GM12878 (cell line): ENCODE data around the gene TAS2R19. TPM values are rescaled to one million over a fixed set of nuclear protein-coding genes. Genes with fewer than 3 reads are reported as not detected.
"Not testable (repeated sequence)": the region's sequence is repeated elsewhere in the genome, so short reads cannot be mapped to it uniquely, and the experiment has no call there.

Experiments
- ATAC-seq: fragments of 200-7000 bp; cut with Tn5 transposase; 3 replicates; pipeline ENCODE4 v1.9.1; 2020; ENCODE audit warnings: mild to moderate bottlenecking, moderate library complexity
- BruUV-seq: library from RNA; stranded (reverse); fragments of 400-500 nt; replicated peaks from 2 replicates; lab custom pipeline; 2021; lab: Mats Ljungman, UMichigan
- CTCF ChIA-PET: fragments of 300-600 bp; sonication (Branson Sonifier 250); formaldehyde crosslinking; extraction: SDS; loops from one replicate; lab custom pipeline; 2021; ENCODE audit warnings: inconsistent platforms; lab: Yijun Ruan, JAX
- POLR2A ChIA-PET: fragments of 350-600 bp; formaldehyde crosslinking; extraction: SDS; loops from one replicate; lab custom pipeline; 2021; ENCODE audit warnings: inconsistent platforms; lab: Charles Lee
- RAD21 ChIA-PET: fragments of 300-600 bp; sonication (Branson Sonifier 250); formaldehyde crosslinking; loops from one replicate; lab custom pipeline; 2023; ENCODE audit warnings: antibody characterized with exemption; ENCODE audit not compliant: unreplicated experiment; lab: Charles Lee
- SMC1A ChIA-PET: fragments of 300-600 bp; sonication (Branson Sonifier 250); formaldehyde crosslinking; loops from one replicate; lab custom pipeline; 2023; ENCODE audit not compliant: unreplicated experiment, uncharacterized antibody; lab: Charles Lee
- DNase-seq: peaks from one replicate; pipeline ENCODE4 v3.0.0-alpha.2; 2011; ENCODE audit warnings: low read depth, low spot score
- FAIRE-seq: peaks from 3 replicates; lab custom pipeline; 2011; peaks lifted over from hg19 to GRCh38; lab: Jason Lieb, UNC
- H2AFZ ChIP-seq: 2 replicates; pipeline ENCODE4 v1.6.0; 2011; ENCODE audit warnings: low read depth, low read length, control low read depth; ENCODE audit not compliant: control insufficient read depth
- H3K27ac ChIP-seq: 2 replicates; pipeline ENCODE4 v1.5.1; 2011; ENCODE audit warnings: control low read depth; ENCODE audit not compliant: control insufficient read depth, insufficient read depth
- H3K27me3 ChIP-seq, 2 experiments: replicated peaks in 1 of 2; 2 replicates each; pipeline versions ENCODE4 v1.6.0 to v1.6.1; 2011; ENCODE audit warnings: low read length in 1 of 2; ENCODE audit not compliant: control insufficient read depth in 2 of 2, insufficient read depth in 2 of 2
- H3K36me3 ChIP-seq, 2 experiments: 2 replicates each; pipeline ENCODE4 v1.5.1; 2011; ENCODE audit warnings: low read length in 1 of 2; ENCODE audit not compliant: control insufficient read depth in 2 of 2, insufficient read depth in 2 of 2
- H3K4me1 ChIP-seq: 2 replicates; pipeline ENCODE4 v1.6.1; 2011; ENCODE audit warnings: mild to moderate bottlenecking, low read length, moderate library complexity, mixed read lengths; ENCODE audit not compliant: control insufficient read depth, insufficient read depth
- H3K4me2 ChIP-seq: 2 replicates; pipeline ENCODE4 v1.6.0; 2011; ENCODE audit warnings: control low read depth; ENCODE audit not compliant: control insufficient read depth, insufficient read depth
- H3K4me3 ChIP-seq: fragments of 200-600 bp; sonication (generic); 2 replicates; pipeline ENCODE4 v1.5.1; 2016
- H3K79me2 ChIP-seq: 2 replicates; pipeline ENCODE4 v1.6.0; 2011; ENCODE audit warnings: low read length; ENCODE audit not compliant: control insufficient read depth, insufficient read depth
- H3K9ac ChIP-seq: 2 replicates; pipeline ENCODE4 v1.8.0; 2011; ENCODE audit warnings: low read length, control low read depth, mixed read lengths; ENCODE audit not compliant: control insufficient read depth, insufficient read depth
- H3K9me3 ChIP-seq: replicated peaks from 3 replicates; pipeline ENCODE4 v1.5.1; 2011; ENCODE audit warnings: mild to moderate bottlenecking, low read length; ENCODE audit not compliant: control insufficient read depth, insufficient read depth
- H4K20me1 ChIP-seq: 2 replicates; pipeline ENCODE4 v1.6.0; 2011; ENCODE audit not compliant: control insufficient read depth, insufficient read depth
- FOS ChIP-seq: IDR thresholded peaks from 3 replicates; pipeline ENCODE4 v1.6.1; 2011; ENCODE audit warnings: borderline replicate concordance; ENCODE audit not compliant: insufficient read length; ENCODE audit errors: extremely low read depth
- IKZF2 ChIP-seq, 2 experiments: fragments of 450-650 bp; IDR thresholded peaks; 2 replicates each; pipeline ENCODE4 v1.6.1; 2017; ENCODE audit warnings: mild to moderate bottlenecking in 2 of 2, moderate library complexity in 2 of 2
- KLF5 ChIP-seq: fragments of 450-650 bp; IDR thresholded peaks from 2 replicates; pipeline ENCODE4 v1.6.1; 2014; ENCODE audit warnings: mild to moderate bottlenecking; ENCODE audit not compliant: partially characterized antibody
- MLLT1 ChIP-seq: fragments of 450-650 bp; IDR thresholded peaks from 2 replicates; pipeline ENCODE4 v1.6.1; 2016; ENCODE audit warnings: mild to moderate bottlenecking
- MTA3 ChIP-seq: IDR thresholded peaks from 2 replicates; pipeline ENCODE4 v1.6.1; 2012; ENCODE audit warnings: low read length, inconsistent platforms, borderline replicate concordance
- NFYB ChIP-seq: IDR thresholded peaks from 2 replicates; pipeline ENCODE4 v1.6.1; 2011; ENCODE audit warnings: low read depth, mild to moderate bottlenecking, low read length, improper control_type of control experiment, moderate library complexity; ENCODE audit not compliant: insufficient read depth
- PML ChIP-seq: IDR thresholded peaks from 2 replicates; pipeline ENCODE4 v1.6.1; 2012; ENCODE audit warnings: low read length, inconsistent platforms
- RELB ChIP-seq: fragments of 450-650 bp; IDR thresholded peaks from 2 replicates; pipeline ENCODE4 v1.6.1; 2017; ENCODE audit warnings: low read depth, mild to moderate bottlenecking, moderate library complexity
- SMAD1 ChIP-seq: fragments of 450-650 bp; IDR thresholded peaks from 2 replicates; pipeline ENCODE4 v1.6.1; 2018; ENCODE audit warnings: mild to moderate bottlenecking, low read depth; ENCODE audit not compliant: partially characterized antibody
- USF1 ChIP-seq: IDR thresholded peaks from 2 replicates; pipeline ENCODE4 v1.6.1; 2011; ENCODE audit warnings: borderline replicate concordance, low read depth, mild to moderate bottlenecking, moderate library complexity, mixed read lengths, low read length; ENCODE audit not compliant: insufficient read depth; ENCODE audit errors: extremely low read length
- ZBED1 ChIP-seq: IDR thresholded peaks from 2 replicates; pipeline ENCODE4 v1.6.1; 2016; ENCODE audit warnings: borderline replicate concordance
- ZNF384 ChIP-seq: IDR thresholded peaks from 2 replicates; pipeline ENCODE4 v1.6.1; 2012; ENCODE audit warnings: low read depth, mild to moderate bottlenecking, low read length, improper control_type of control experiment, borderline replicate concordance
- WGBS: methylation state at CpG from one replicate; pipeline ENCODE4 v1.1.6; 2016; ENCODE audit warnings: low lambda C conversion rate; ENCODE audit not compliant: insufficient replicate concordance, insufficient coverage; ENCODE audit errors: missing lambda C conversion rate; 5-methylcytosine and 5-hydroxymethylcytosine counted together
- in situ Hi-C: fragments of 300-500 bp; cut with MboI; formaldehyde crosslinking; loops from 9 replicates; pipeline ENCODE4 v1.14.3; 2018; ENCODE audit warnings: mixed read lengths
- intact Hi-C: fragments of 100-400 bp; cut with micrococcal nuclease; formaldehyde crosslinking; loops from one replicate; pipeline ENCODE4 v1.14.2; 2022; ENCODE audit not compliant: unreplicated experiment
- polyA plus RNA-seq, 11 experiments: library from polyadenylated mRNA; depleted of rRNA in 4 of 11; unstranded in 6 of 11; stranded (reverse) in 5 of 11; fragments of >200 nt; fragmentation: Nextera tagmentation in 4 of 11; fragmentation: Illumina TruSeq in 1 of 11; extraction: Ambion mirVana in 4 of 11; extraction: Trizol in 1 of 11; gene quantifications; 1 replicate in 1 of 11; 2 replicates in 10 of 11; pipeline versions ENCODE4 v1.2.1 to v1.2.3, GENCODE V29; 2011 to 2016; ENCODE audit warnings: inconsistent platforms in 2 of 11, missing spikeins in 2 of 11, low read depth in 1 of 11
- total RNA-seq, 4 experiments: library from RNA; depleted of rRNA in 3 of 4; stranded (reverse); fragments of >200 nt in 3 of 4; fragmentation: Illumina TruSeq in 1 of 4; extraction: Trizol in 1 of 4; gene quantifications; 2 replicates each; pipeline versions ENCODE4 v1.2.1 to v1.2.3, GENCODE V29; 2013 to 2021

The TAS2R19 gene
- total and polyA plus RNA-seq, 10 of the 15 experiments (the other 5 are each of a cell fraction or from before 2014, with no cell fraction given), result 0.10 to 6.9 (median 0.46) TPM; not detected in 1

DNA sequence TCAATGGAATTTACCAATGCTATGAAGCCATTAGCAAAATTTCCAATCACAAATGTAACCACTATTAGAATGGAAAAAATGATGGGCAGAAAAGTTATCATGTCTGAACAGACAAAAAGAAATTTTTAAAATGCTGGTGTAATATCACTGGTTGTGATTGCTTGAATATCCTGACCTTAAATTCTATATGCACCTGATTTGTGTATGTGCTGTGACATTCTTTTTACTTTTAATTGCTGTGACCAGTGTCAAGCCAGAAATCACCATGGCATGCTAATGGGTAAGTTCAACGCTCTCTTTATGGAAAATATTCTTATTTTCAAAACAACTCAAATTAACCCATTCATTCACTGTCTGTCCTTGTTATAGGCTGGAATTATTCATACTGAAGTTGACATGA lies 39.8 kb upstream of the TAS2R19 start, which contains the start of gene TAS2R46:
Gene TAS2R46 (minus strand): TSS at position 101 of the 400 bp plus-strand sequence. CDS start 0 bp downstream, at position 101.
- intact Hi-C loops, H3K27me3 ChIP-seq, DNase-seq, H3K9me3 ChIP-seq, ATAC-seq, H3K27ac ChIP-seq, SMC1A ChIA-PET, RAD21 ChIA-PET, H3K9ac ChIP-seq, H3K4me3 ChIP-seq, BruUV-seq, in situ Hi-C loops, H3K4me1 ChIP-seq, H2AFZ ChIP-seq, FAIRE-seq, H3K79me2 ChIP-seq, POLR2A ChIA-PET, H3K36me3 ChIP-seq, H3K4me2 ChIP-seq, H4K20me1 ChIP-seq: not testable (repeated sequence)
- WGBS, result 100% methylated on average over 1 of the region's 1 CpG
- CTCF ChIA-PET, result interaction anchor here (0.7 kb wide), 1 partner anchor 483 kb away, joined by 3 read pairs; no protein-coding TSS in a partner anchor

DNA sequence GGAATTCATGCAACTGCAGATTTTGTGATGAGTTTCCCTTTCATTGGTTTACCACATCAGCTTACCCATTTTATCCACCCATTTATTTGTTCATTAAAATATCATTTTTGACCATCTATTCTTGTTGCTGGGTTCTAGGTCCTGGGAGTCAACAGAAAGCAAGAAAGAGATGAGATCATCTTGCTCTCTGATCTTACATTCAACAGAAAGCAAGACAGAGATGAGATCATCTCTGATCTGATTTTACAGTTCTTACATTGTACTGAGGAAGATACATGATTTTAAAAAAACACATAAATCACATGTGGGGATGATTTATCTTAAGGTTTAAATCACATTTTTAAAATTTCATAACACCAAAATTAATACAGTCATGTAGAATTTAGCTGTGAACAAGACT lies 37.4 kb upstream of the TAS2R19 start:
- CTCF ChIA-PET, result interaction anchor here (1.2 kb wide), 1 partner anchor 426 kb away, joined by 3 read pairs; no protein-coding TSS in a partner anchor
- in situ Hi-C loops, result no loop called here
- SMC1A ChIA-PET, result no interaction called here
- no peak overlapping the region for H3K9ac ChIP-seq
- intact Hi-C loops, result no loop called here
- POLR2A ChIA-PET, result no interaction called here
- DNase-seq (no peak), FAIRE-seq (no peak), ATAC-seq (peak; percentile 67)
- H3K27me3 ChIP-seq, result no peaks in the 10 kb centered on the region
- no TSS peak for BruUV-seq
- no peak overlapping the region for H3K27ac ChIP-seq
- no peaks in the 10 kb centered on the region; the same call in 1 of the 3 replicates for H3K9me3 ChIP-seq
- no peaks in the 10 kb centered on the region for H3K4me1 ChIP-seq
- H3K4me2 ChIP-seq, result no peak overlapping the region
- RAD21 ChIA-PET, result no interaction called here
- H4K20me1 ChIP-seq, result no peaks in the 10 kb centered on the region
- no peak overlapping the region for H2AFZ ChIP-seq
- H3K4me3 ChIP-seq, result no peak overlapping the region
- no peaks in the 10 kb centered on the region; a peak in 1 of 4 replicates for H3K36me3 ChIP-seq
- no peaks in the 10 kb centered on the region for H3K79me2 ChIP-seq
- no peak for TF ChIP-seq MTA3
- TF ChIP-seq USF1, result no peak
- no peak for TF ChIP-seq ZBED1
- TF ChIP-seq SMAD1, result no peak
- no peak for TF ChIP-seq FOS
- no peak for TF ChIP-seq MLLT1
- TF ChIP-seq IKZF2 (IDR thresholded peaks at IDR 0.05), result no peak
- TF ChIP-seq KLF5, result no peak
- no peak for TF ChIP-seq PML
- no peak for TF ChIP-seq ZNF384
- TF ChIP-seq RELB, result no peak
- no peak for TF ChIP-seq NFYB
